Ramos (cell line): Measurements from ENCODE around the gene ARHGEF6.
"Not testable (repeated sequence)": the region's sequence is repeated elsewhere in the genome, so short reads cannot be mapped to it uniquely, and the experiment has no call there.

Experiments used
- in situ Hi-C: fragments of 300-500 bp; cut with MboI; formaldehyde crosslinking; loops from one replicate; pipeline ENCODE4 v1.14.3; 2022; ENCODE audit warnings: low sequenced_read_pairs; ENCODE audit not compliant: unreplicated experiment

The ARHGEF6 gene

GRCh38 chrX:136789856-136790255, 9.1 kb upstream of the ARHGEF6 start:
- in situ Hi-C loops, result no loop called here

GRCh38 chrX:136784231-136784630, 3.5 kb upstream of the ARHGEF6 start:
- in situ Hi-C loops, result no loop called here

GRCh38 chrX:136783159-136783558, 2.4 kb upstream of the ARHGEF6 start:
- in situ Hi-C loops, result no loop called here

GRCh38 chrX:136781180-136781797, 557 bp upstream of the ARHGEF6 start:
- in situ Hi-C loops, result no loop called here

- in situ Hi-C loops, result no loop called here
These were observed 491 bp downstream of the ARHGEF6 start for GRCh38 chrX:136780241-136780640.

- in situ Hi-C loops, result no loop called here
These were observed 1.4 kb downstream of the ARHGEF6 start for GRCh38 chrX:136779346-136779781.

- in situ Hi-C loops, result no loop called here
These were observed 1.8 kb downstream of the ARHGEF6 start for GRCh38 chrX:136778916-136779315.

- in situ Hi-C loops, result no loop called here
These were observed 2.7 kb downstream of the ARHGEF6 start for GRCh38 chrX:136778020-136778419.

GRCh38 chrX:136773648-136774047, 7.1 kb downstream of the ARHGEF6 start:
- in situ Hi-C loops, result no loop called here

GRCh38 chrX:136771869-136772268, 8.9 kb downstream of the ARHGEF6 start:
- in situ Hi-C loops, result not testable (repeated sequence)

- in situ Hi-C loops, result no loop called here
These were observed 12.2 kb downstream of the ARHGEF6 start for GRCh38 chrX:136768469-136769084.

GRCh38 chrX:136767104-136767941, 13.4 kb downstream of the ARHGEF6 start:
- in situ Hi-C loops, result no loop called here

GRCh38 chrX:136766785-136767103, 14.0 kb downstream of the ARHGEF6 start:
- in situ Hi-C loops, result no loop called here

- in situ Hi-C loops, result no loop called here
These were observed 14.8 kb downstream of the ARHGEF6 start for GRCh38 chrX:136765821-136766356.

- in situ Hi-C loops, result no loop called here
These were observed 16.5 kb downstream of the ARHGEF6 start for GRCh38 chrX:136764206-136764605.

- in situ Hi-C loops, result no loop called here
These were observed 17.8 kb downstream of the ARHGEF6 start for GRCh38 chrX:136762820-136763452.

- in situ Hi-C loops, result no loop called here
These were observed 19.3 kb downstream of the ARHGEF6 start for GRCh38 chrX:136761421-136761820.

GRCh38 chrX:136759968-136760367, 20.8 kb downstream of the ARHGEF6 start:
- in situ Hi-C loops, result no loop called here

- in situ Hi-C loops, result no loop called here
These were observed 25.3 kb downstream of the ARHGEF6 start for GRCh38 chrX:136755411-136755810.

- in situ Hi-C loops, result no loop called here
These were observed 26.1 kb downstream of the ARHGEF6 start for GRCh38 chrX:136754651-136755050.

- in situ Hi-C loops, result no loop called here
These were observed 27.9 kb downstream of the ARHGEF6 start for GRCh38 chrX:136752796-136753195.
